ENCODE results near the gene TMED1.

The TMED1 gene

GRCh38 chr19:10809651-10810285 lies 26.2 kb downstream of the TMED1 start:
- DNase-seq, result no peak

GRCh38 chr19:10808937-10809649 lies 26.9 kb downstream of the TMED1 start:
- DNase-seq, result peak; percentile 48

GRCh38 chr19:10805758-10806247 lies 30.2 kb downstream of the TMED1 start:
- DNase-seq, result no peak

DNA sequence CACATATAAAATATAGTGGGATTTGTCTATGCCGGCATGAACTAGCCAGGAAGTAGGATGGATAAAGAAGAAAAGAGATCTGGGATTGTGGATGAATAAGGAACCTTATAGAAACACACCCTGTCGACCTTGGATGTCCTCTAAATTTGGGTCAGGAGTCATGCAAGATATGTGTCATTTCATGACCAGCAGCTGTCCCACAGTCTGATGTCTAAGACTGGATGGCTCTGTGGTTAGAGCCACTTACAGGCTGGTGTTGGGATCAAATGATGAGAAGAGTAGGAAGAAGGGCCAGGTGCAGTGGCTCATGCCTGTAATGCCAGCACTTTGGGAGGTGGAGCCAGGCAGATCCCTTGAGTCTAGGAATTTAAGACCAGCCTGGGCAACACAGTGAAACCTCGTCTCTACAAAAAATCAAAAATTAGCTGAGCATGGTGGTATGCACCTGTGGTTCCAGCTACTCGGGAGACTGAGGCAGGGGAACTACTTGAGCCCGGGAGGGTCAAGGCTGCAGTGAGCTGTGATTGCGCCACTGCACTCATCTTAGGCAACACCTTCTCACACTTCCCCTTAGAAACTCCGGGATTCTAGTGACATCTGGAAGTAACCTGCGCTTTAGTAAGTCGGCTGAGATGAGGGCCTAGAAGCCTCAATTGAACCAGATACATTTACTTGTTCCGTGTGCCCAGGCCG lies 30.8 kb downstream of the TMED1 start:
- no peak for DNase-seq

- no peak for DNase-seq
Observed at GRCh38 chr19:10803252-10803651, 32.8 kb downstream of the TMED1 start.

GRCh38 chr19:10802479-10802878 lies 33.5 kb downstream of the TMED1 start:
- no peak for DNase-seq

DNA sequence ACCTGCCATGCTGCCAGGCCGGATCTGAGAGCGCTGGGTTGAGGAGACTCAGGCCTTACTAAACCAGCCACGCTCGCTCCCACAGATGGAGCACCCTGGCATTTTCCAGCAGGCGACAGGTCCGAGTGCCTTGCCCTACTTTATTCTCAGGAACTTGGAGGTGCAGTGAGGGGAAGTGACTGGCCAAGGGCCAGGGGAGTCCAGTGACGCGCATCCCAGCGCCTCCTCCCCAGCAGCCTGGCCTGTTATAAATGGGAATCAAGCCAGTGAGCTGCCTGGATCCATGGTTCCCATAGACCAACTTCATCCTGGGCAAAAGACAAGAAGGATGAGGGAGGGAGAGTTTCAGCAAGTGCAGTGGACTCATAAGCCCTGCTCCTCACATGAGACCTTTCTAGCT lies 35.5 kb downstream of the TMED1 start:
- no peak for DNase-seq

- DNase-seq, result no peak
Observed at GRCh38 chr19:10797541-10798256, 38.3 kb downstream of the TMED1 start.

DNA sequence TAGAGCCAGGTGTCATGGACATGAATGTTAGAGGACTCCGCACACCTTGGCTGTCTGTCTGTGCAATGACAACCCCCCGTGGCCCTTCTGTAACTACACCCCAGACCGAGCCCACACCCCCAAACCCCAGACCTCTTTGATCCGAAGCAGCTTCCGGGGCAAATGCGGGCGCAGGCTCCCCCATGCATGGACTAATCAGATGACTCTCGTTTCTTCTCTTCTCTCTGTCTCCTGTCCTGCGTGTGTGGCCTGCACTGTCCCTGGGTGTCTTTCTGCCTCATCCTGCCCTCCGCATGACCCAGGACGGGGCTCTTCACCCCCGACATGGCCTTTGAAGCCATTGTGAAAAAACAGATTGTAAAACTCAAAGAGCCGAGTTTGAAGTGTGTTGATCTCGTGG lies 38.9 kb downstream of the TMED1 start:
- no peak for DNase-seq

DNA sequence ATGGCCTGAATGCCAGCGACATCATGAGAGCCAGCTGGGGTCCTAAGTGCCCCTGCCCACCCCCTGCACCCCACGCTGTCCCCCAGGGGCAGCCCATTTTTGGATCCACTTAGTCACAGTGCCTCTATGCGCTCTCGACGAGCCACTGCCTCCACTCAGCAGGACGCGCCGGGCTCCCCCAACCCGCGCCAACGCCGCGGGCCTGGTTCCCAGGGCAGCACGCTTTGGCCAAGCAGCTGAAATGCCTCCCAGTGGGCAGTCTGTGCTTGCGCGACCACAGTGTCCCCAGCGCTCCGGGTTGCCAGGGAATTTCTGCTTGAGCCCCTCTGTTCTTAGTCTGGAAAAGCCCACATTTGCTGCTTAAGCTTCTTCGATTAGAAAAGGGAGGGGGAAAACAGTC lies 39.4 kb downstream of the TMED1 start:
- DNase-seq, result no peak

GRCh38 chr19:10789866-10790265 lies 46.1 kb downstream of the TMED1 start:
- no peak for DNase-seq

GRCh38 chr19:10788146-10788545 lies 47.9 kb downstream of the TMED1 start:
- DNase-seq, result no peak

DNA sequence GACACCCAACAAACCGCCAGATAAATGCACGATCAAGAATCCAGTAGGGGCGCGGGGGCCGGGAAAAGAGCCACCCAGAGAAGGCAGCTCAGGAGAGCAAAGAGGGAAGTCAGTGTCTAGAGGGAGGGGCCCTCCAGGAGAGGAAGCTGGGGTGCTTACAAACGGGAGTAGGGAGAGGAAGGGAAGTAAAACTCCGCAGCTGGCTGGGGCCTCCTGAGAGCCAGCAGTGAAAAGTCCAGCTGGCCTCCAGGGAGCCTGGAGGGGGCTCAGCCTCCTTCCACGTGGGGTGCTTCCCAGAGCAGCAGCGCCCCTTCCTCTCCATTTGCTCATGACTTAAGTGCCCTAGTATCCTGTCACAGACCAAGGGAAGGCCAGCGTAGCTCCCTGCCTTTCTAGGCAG lies 51.8 kb downstream of the TMED1 start:
- DNase-seq, result no peak

GRCh38 chr19:10782795-10783194 lies 53.2 kb downstream of the TMED1 start:
- DNase-seq, result no peak

Data from fibroblast of skin of scalp (primary cell).